CD8-positive, alpha-beta memory T cell (primary cell): ENCODE data around the gene LRRC37A3. TPM values are rescaled to one million over a fixed set of nuclear protein-coding genes. Genes with fewer than 3 reads are reported as not detected.
A peak's percentile ranks its signal among the peaks of the same experiment; 100 is the strongest.

Experiments used
- CTCF ChIA-PET: fragments of 350-600 bp; sonication (Branson Sonifier 250); formaldehyde crosslinking; loops from one replicate; lab custom pipeline; 2021; ENCODE audit warnings: antibody characterized with exemption; lab: Charles Lee
- POLR2A ChIA-PET: fragments of 350-600 bp; sonication (Branson Sonifier 250); formaldehyde crosslinking; loops from one replicate; lab custom pipeline; 2021; ENCODE audit warnings: antibody characterized with exemption; lab: Charles Lee
- DNase-seq, 5 donors: peaks; one replicate each; pipeline versions ENCODE4 v3.0.0 to v3.0.0-alpha.2; 2020 to 2022; ENCODE audit warnings: mixed read lengths in 1 of 5
- H3K27ac ChIP-seq: one replicate; pipeline ENCODE4 v1.7.0; 2013; ENCODE audit warnings: low read depth, mild to moderate bottlenecking, low read length, moderate library complexity
- H3K27me3 ChIP-seq: 2 replicates; pipeline ENCODE4 v1.7.0; 2013; ENCODE audit warnings: low read length, mild to moderate bottlenecking; ENCODE audit not compliant: insufficient read depth, poor library complexity, severe bottlenecking
- H3K36me3 ChIP-seq: 2 replicates; pipeline ENCODE4 v1.7.0; 2013; ENCODE audit warnings: mild to moderate bottlenecking, low read length, moderate library complexity; ENCODE audit not compliant: insufficient read depth
- H3K4me1 ChIP-seq: 2 replicates; pipeline ENCODE4 v1.7.0; 2013; ENCODE audit warnings: mild to moderate bottlenecking, low read length, moderate library complexity; ENCODE audit not compliant: insufficient read depth
- H3K4me3 ChIP-seq: 2 replicates; pipeline ENCODE4 v1.7.0; 2013; ENCODE audit warnings: mild to moderate bottlenecking, low read length
- H3K9me3 ChIP-seq: 2 replicates; pipeline ENCODE4 v1.7.0; 2013; ENCODE audit warnings: mild to moderate bottlenecking, low read length
- H3K27ac Mint-ChIP-seq, 8 donors: one replicate each; pipeline ENCODE4 v1.8.0; 2020 to 2021; ENCODE audit warnings: mixed read lengths in 8 of 8, mild to moderate bottlenecking in 6 of 8, inconsistent platforms in 3 of 8, moderate library complexity in 3 of 8
- H3K27me3 Mint-ChIP-seq, 2 donors: one replicate each; pipeline ENCODE4 v1.8.0; 2020 to 2021; ENCODE audit warnings: mixed read lengths in 2 of 2, mild to moderate bottlenecking in 1 of 2, moderate library complexity in 1 of 2
- H3K36me3 Mint-ChIP-seq, 3 donors: one replicate each; pipeline ENCODE4 v1.8.0; 2020 to 2021; ENCODE audit warnings: mixed read lengths in 3 of 3, inconsistent platforms in 1 of 3, mild to moderate bottlenecking in 1 of 3
- H3K4me1 Mint-ChIP-seq, 3 donors: one replicate each; pipeline ENCODE4 v1.8.0; 2020 to 2021; ENCODE audit warnings: mixed read lengths in 3 of 3, inconsistent platforms in 1 of 3, mild to moderate bottlenecking in 1 of 3
- H3K4me3 Mint-ChIP-seq, 7 donors: one replicate each; pipeline ENCODE4 v1.8.0; 2020 to 2021; ENCODE audit warnings: mixed read lengths in 7 of 7, mild to moderate bottlenecking in 6 of 7, moderate library complexity in 4 of 7, inconsistent platforms in 2 of 7
- H3K9me3 Mint-ChIP-seq, 5 donors: one replicate each; pipeline ENCODE4 v1.8.0; 2020 to 2022; ENCODE audit warnings: mixed read lengths in 5 of 5, mild to moderate bottlenecking in 3 of 5, moderate library complexity in 2 of 5, inconsistent platforms in 1 of 5
- polyA plus RNA-seq: library from polyadenylated mRNA; unstranded; fragments of 300-500 nt; fragmentation: Illumina TruSeq; gene quantifications from one replicate; pipeline ENCODE4 v1.2.3, GENCODE V29; 2021
- total RNA-seq, 2 experiments: library from RNA; stranded (reverse); gene quantifications; one replicate each; pipeline ENCODE4 v1.2.3, GENCODE V29; 2021

The LRRC37A3 gene
- total and polyA plus RNA-seq, 3 experiments from 2014 or later, result 1.5 to 9.3 (median 6.6) TPM

DNA sequence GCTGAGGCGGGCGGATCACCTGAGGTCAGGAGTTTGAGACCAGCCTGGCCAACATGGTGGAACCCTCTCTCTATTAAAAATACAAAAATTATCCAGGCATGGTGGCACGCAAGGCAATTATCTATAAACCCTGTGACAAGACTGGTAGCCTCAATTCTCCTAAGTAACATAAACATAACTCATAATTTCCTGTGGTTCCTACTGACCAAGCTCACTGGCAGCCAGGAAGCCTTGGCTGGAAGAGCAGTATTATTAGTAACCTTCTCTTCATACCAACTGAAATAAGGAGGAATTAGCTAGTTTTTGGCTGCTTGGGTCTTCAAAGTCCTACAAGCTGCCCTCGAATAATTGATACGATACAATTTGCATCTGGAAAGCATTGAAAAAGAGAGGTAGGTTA is 31.6 kb upstream of the LRRC37A3 start:
- Mint-ChIP-seq H3K36me3 (no peaks in the 10 kb centered on the region), H3K9me3 (no peaks in the 10 kb centered on the region), H3K27ac (no peak overlapping the region), H3K4me3 (no peak overlapping the region), H3K27me3 (no peaks in the 10 kb centered on the region), H3K4me1 (no peaks in the 10 kb centered on the region)
- no peaks in the 10 kb centered on the region for H3K9me3 ChIP-seq
- no peak overlapping the region for H3K27ac ChIP-seq
- H3K27me3 ChIP-seq, result no peaks in the 10 kb centered on the region
- CTCF ChIA-PET, result no interaction called here
- POLR2A ChIA-PET, result no interaction called here
- H3K36me3 ChIP-seq, result no peaks in the 10 kb centered on the region
- H3K4me3 ChIP-seq, result no peak overlapping the region
- DNase-seq, result no peak
- no peaks in the 10 kb centered on the region for H3K4me1 ChIP-seq

DNA sequence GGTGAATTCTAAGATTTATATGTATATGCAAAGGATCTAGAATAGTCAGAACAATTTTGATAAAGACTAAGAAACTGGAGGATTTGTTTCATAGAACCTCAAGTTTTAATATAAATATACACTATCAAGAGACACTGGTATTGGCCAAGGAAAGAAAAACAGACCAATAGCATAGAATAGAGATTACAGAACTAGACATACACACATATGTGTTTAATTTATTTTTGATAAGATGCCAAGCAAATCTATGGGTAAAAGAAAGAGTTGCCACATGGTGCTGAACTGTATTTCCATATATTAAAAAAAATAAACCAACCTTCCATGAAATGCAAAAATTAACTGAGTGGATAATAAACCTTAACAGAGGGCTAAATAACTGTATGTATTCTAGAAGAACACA is 27.9 kb upstream of the LRRC37A3 start:
- Mint-ChIP-seq H3K36me3 (no peaks in the 10 kb centered on the region), H3K4me1 (no peaks in the 10 kb centered on the region), H3K4me3 (no peak overlapping the region), H3K27ac (no peak overlapping the region), H3K27me3 (no peaks in the 10 kb centered on the region), H3K9me3 (no peaks in the 10 kb centered on the region)
- ChIA-PET CTCF (no interaction called here), POLR2A (no interaction called here)
- no peak for DNase-seq
- Histone ChIP-seq H3K4me1 (no peaks in the 10 kb centered on the region), H3K27me3 (no peaks in the 10 kb centered on the region), H3K9me3 (no peaks in the 10 kb centered on the region), H3K4me3 (no peak overlapping the region), H3K27ac (no peak overlapping the region), H3K36me3 (no peaks in the 10 kb centered on the region)

DNA sequence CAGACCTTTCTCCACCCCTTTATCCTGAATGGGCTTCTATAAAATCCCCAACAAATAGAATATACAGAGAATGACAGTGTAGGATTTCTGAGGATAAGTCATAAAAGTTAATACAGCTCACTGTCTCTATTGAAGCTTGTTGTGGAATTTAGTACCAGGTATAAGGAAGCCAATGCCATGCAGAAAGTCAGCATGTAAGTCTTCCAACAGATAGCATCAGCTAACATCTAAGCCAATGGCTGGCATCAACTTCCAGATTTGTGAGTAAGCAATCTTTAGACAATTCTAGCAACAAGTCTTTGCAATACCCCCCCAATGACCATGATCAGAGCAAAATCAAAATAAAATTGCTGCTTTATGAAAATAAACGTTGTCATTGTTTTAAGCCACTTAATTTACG is 22.5 kb upstream of the LRRC37A3 start:
- Mint-ChIP-seq H3K27ac (no peak overlapping the region), H3K27me3 (peaks cover 0 to 2% of the 10 kb centered on the region in 2 donors), H3K9me3 (no peaks in the 10 kb centered on the region), H3K36me3 (no peaks in the 10 kb centered on the region), H3K4me1 (peaks cover 0 to 3% (median 2%) of the 10 kb centered on the region in 3 donors), H3K4me3 (no peak overlapping the region)
- Histone ChIP-seq H3K27ac (no peak overlapping the region), H3K27me3 (no peaks in the 10 kb centered on the region), H3K9me3 (no peaks in the 10 kb centered on the region), H3K4me1 (peaks cover 4% of the 10 kb centered on the region), H3K36me3 (no peaks in the 10 kb centered on the region), H3K4me3 (no peak overlapping the region)
- POLR2A ChIA-PET, result interaction anchor here (0.7 kb wide), 1 partner anchor 22 kb away, joined by 9 read pairs; the partner anchor contains the start of gene LRRC37A3
- CTCF ChIA-PET, result interaction anchor here (2.3 to 2.4 kb wide), 2 partner anchors 20 to 22 kb away, joined by 6 to 7 read pairs; partner anchors contain the start of gene LRRC37A3
- DNase-seq, result no peak

DNA sequence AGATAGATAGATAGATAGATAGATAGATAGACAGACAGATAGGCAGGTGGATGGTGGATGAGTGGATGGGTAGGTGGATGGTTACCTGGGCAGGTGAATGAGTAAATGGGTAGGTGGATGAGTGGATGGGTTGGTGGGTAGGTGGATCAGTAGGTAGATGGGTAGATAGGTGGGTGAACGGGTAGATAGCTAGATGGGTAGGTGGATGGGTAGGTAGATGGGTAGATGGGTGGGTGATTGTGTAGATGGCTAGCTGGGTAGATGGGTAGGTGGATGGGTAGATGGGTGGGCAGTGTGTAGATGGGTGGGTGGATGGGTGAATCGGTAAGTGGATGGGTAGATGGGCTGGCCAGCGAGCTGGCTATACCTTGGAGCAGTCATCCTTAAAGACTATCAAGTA is 21.8 kb upstream of the LRRC37A3 start:
- no peaks in the 10 kb centered on the region for H3K9me3 ChIP-seq
- CTCF ChIA-PET, result interaction anchor here (1.9 to 2.4 kb wide), 3 partner anchors 21 to 160 kb away, joined by 5 to 7 read pairs (median 6); partner anchors contain the start of gene LRRC37A3
- H3K27me3 ChIP-seq, result no peaks in the 10 kb centered on the region
- Mint-ChIP-seq H3K9me3 (no peaks in the 10 kb centered on the region), H3K4me3 (no peak overlapping the region), H3K4me1 (peaks cover 0 to 3% (median 2%) of the 10 kb centered on the region in 3 donors), H3K27me3 (peaks cover 0 to 2% of the 10 kb centered on the region in 2 donors), H3K36me3 (peaks cover 0 to 1% (median 0%) of the 10 kb centered on the region in 3 donors), H3K27ac (no peak overlapping the region)
- peaks cover 4% of the 10 kb centered on the region for H3K4me1 ChIP-seq
- POLR2A ChIA-PET, result interaction anchor here (0.5 kb wide), 1 partner anchor 25 kb away, joined by 5 read pairs; no protein-coding TSS in a partner anchor
- H3K27ac ChIP-seq, result no peak overlapping the region
- no peak overlapping the region for H3K4me3 ChIP-seq
- DNase-seq, result no peak
- H3K36me3 ChIP-seq, result no peaks in the 10 kb centered on the region

GRCh38 chr17:64940055-64940454 is 20.8 kb upstream of the LRRC37A3 start:
- POLR2A ChIA-PET, result no interaction called here
- no peak for DNase-seq
- H3K36me3 ChIP-seq, result no peaks in the 10 kb centered on the region
- H3K9me3 ChIP-seq, result no peaks in the 10 kb centered on the region
- peaks cover 4% of the 10 kb centered on the region for H3K4me1 ChIP-seq
- H3K27ac ChIP-seq, result no peak overlapping the region
- H3K9me3 Mint-ChIP-seq, result no peaks in the 10 kb centered on the region
- H3K4me3 Mint-ChIP-seq, result peak overlapping the region in 1 of 7 donors; percentile 27
- H3K4me3 ChIP-seq, result no peak overlapping the region
- peak overlapping the region in 2 of 8 donors; percentile 21 to 38 for H3K27ac Mint-ChIP-seq
- H3K27me3 Mint-ChIP-seq, result peaks cover 0 to 2% of the 10 kb centered on the region in 2 donors
- H3K36me3 Mint-ChIP-seq, result peaks cover 0 to 1% (median 0%) of the 10 kb centered on the region in 3 donors
- CTCF ChIA-PET, result interaction anchor here (0.8 to 2.3 kb wide), 5 partner anchors 20 to 418 kb away, joined by 3 to 7 read pairs (median 3); partner anchors contain the start of gene LRRC37A3
- no peaks in the 10 kb centered on the region for H3K27me3 ChIP-seq
- H3K4me1 Mint-ChIP-seq, result peaks cover 0 to 3% (median 2%) of the 10 kb centered on the region in 3 donors

DNA sequence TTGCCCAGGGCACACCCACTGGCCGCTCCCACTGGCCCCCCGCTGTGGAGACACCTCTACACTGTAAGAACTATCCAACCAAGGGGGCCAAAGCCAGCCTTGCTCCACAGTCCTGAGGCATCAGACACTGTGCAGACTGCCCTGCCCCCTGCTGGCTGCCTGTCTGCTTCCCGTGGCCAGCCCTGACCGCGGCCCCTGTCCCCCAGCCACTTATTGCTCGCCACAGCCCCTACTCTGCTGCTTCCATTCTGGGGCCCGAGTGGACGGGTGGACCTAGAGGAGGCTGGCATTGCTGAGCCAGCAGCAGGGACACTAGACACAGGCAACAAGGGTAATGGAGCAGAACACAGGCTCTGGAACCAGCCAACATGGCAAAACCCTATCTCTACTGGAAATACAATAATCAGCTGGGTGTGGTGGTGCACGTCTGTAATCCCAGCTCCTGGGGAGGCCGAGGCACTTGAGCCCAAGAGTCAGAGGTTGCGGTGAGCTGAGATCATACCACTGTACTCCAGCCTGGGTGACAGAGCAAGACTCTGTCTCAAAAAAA is 19.7 kb upstream of the LRRC37A3 start:
- ChIA-PET CTCF (interaction anchor here (0.7 to 1.9 kb wide), 8 partner anchors 19 to 417 kb away, joined by 3 to 5 read pairs (median 3); partner anchors contain the start of genes LRRC37A3 and RGS9), POLR2A (no interaction called here)
- no peaks in the 10 kb centered on the region for H3K36me3 ChIP-seq
- peaks cover 0 to 2% of the 10 kb centered on the region in 2 donors for H3K27me3 Mint-ChIP-seq
- peak overlapping the region in 1 of 8 donors; percentile 78 for H3K27ac Mint-ChIP-seq
- H3K4me1 Mint-ChIP-seq, result peaks cover 0 to 3% (median 2%) of the 10 kb centered on the region in 3 donors
- no peak overlapping the region for H3K27ac ChIP-seq
- H3K27me3 ChIP-seq, result no peaks in the 10 kb centered on the region
- peaks cover 4% of the 10 kb centered on the region for H3K4me1 ChIP-seq
- peaks cover 0 to 1% (median 0%) of the 10 kb centered on the region in 3 donors for H3K36me3 Mint-ChIP-seq
- DNase-seq, result peak in 4 of 5 donors; percentile 17 to 56 (median 26)
- H3K9me3 ChIP-seq, result no peaks in the 10 kb centered on the region
- H3K9me3 Mint-ChIP-seq, result no peaks in the 10 kb centered on the region
- no peak overlapping the region for H3K4me3 Mint-ChIP-seq
- H3K4me3 ChIP-seq, result no peak overlapping the region

DNA sequence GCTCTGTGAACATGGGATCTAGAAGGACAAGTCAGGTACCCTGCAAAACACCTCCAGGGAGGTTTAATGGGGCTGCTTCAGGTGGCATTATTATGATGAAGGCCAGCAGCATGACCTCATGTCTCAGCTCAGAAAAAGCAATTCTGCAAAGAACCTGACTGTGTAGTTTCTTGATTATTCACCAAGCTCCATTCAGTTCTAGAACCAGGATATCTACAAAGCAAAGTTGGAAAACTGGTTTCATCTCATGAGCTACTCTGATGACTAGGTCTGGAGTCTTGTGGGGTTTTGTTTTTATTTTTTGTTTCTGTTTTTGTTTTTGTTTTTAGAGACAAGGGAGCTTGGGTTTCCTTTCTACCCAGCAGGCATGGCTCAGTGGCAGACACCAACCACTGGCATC is 19.0 kb upstream of the LRRC37A3 start:
- ChIA-PET CTCF (interaction anchor here (0.7 to 1.2 kb wide), 5 partner anchors 19 to 199 kb away, joined by 3 to 4 read pairs (median 3); partner anchors contain the start of genes LRRC37A3 and RGS9), POLR2A (no interaction called here)
- H3K4me3 ChIP-seq, result no peak overlapping the region
- H3K27ac ChIP-seq, result no peak overlapping the region
- no peak overlapping the region for H3K4me3 Mint-ChIP-seq
- peaks cover 4% of the 10 kb centered on the region for H3K4me1 ChIP-seq
- no peaks in the 10 kb centered on the region for H3K9me3 ChIP-seq
- peak overlapping the region in 1 of 8 donors; percentile 57 for H3K27ac Mint-ChIP-seq
- peaks cover 0 to 2% of the 10 kb centered on the region in 2 donors for H3K27me3 Mint-ChIP-seq
- peaks cover 0 to 3% (median 2%) of the 10 kb centered on the region in 3 donors for H3K4me1 Mint-ChIP-seq
- no peaks in the 10 kb centered on the region for H3K36me3 ChIP-seq
- H3K9me3 Mint-ChIP-seq, result no peaks in the 10 kb centered on the region
- DNase-seq, result no peak
- H3K36me3 Mint-ChIP-seq, result peaks cover 0 to 1% (median 0%) of the 10 kb centered on the region in 3 donors
- no peaks in the 10 kb centered on the region for H3K27me3 ChIP-seq

- Mint-ChIP-seq H3K36me3 (peaks cover 0 to 1% (median 0%) of the 10 kb centered on the region in 3 donors), H3K4me3 (no peak overlapping the region), H3K9me3 (no peaks in the 10 kb centered on the region), H3K27me3 (peaks cover 0 to 2% of the 10 kb centered on the region in 2 donors), H3K4me1 (peaks cover 0 to 3% (median 2%) of the 10 kb centered on the region in 3 donors), H3K27ac (peak overlapping the region in 2 of 8 donors; percentile 5 to 89)
- CTCF ChIA-PET, result interaction anchor here (1.3 to 1.8 kb wide), 2 partner anchors 26 to 164 kb away, joined by 3 to 6 read pairs; no protein-coding TSS in a partner anchor
- Histone ChIP-seq H3K4me1 (peaks cover 4% of the 10 kb centered on the region), H3K36me3 (no peaks in the 10 kb centered on the region), H3K27ac (no peak overlapping the region), H3K4me3 (no peak overlapping the region), H3K9me3 (no peaks in the 10 kb centered on the region), H3K27me3 (no peaks in the 10 kb centered on the region)
- no peak for DNase-seq
- POLR2A ChIA-PET, result no interaction called here
Measured at GRCh38 chr17:64936117-64936516, 16.8 kb upstream of the LRRC37A3 start.
